GM23248 (cell line): ENCODE measurements around the gene GP9. TPM values are rescaled to one million over a fixed set of nuclear protein-coding genes. Genes with fewer than 3 reads are reported as not detected.

Experiments
- DNase-seq: peaks from one replicate; pipeline ENCODE4 v3.0.0-alpha.2; 2015
- H2AFZ ChIP-seq: fragments of 200-600 bp; sonication (generic); 2 replicates; pipeline ENCODE4 v1.6.1; 2016; ENCODE audit warnings: antibody characterized with exemption
- H3F3A ChIP-seq: fragments of 200-600 bp; sonication (generic); 2 replicates; pipeline ENCODE4 v1.6.1; 2016; ENCODE audit warnings: mild to moderate bottlenecking, antibody characterized with exemption, mixed run types; ENCODE audit not compliant: insufficient read depth
- H3K27ac ChIP-seq: fragments of 200-600 bp; sonication (generic); 2 replicates; pipeline ENCODE4 v1.5.1; 2016; ENCODE audit warnings: mild to moderate bottlenecking
- H3K27me3 ChIP-seq: fragments of 200-600 bp; sonication (generic); replicated peaks from 2 replicates; pipeline ENCODE4 v1.6.1; 2016; ENCODE audit warnings: mild to moderate bottlenecking; ENCODE audit not compliant: insufficient read depth
- H3K36me3 ChIP-seq: fragments of 200-600 bp; sonication (generic); 2 replicates; pipeline ENCODE4 v1.6.1; 2016; ENCODE audit warnings: low read depth, mild to moderate bottlenecking
- H3K4me1 ChIP-seq: fragments of 200-600 bp; sonication (generic); 2 replicates; pipeline ENCODE4 v1.6.1; 2016; ENCODE audit warnings: mild to moderate bottlenecking; ENCODE audit not compliant: insufficient read depth
- H3K4me2 ChIP-seq: fragments of 200-600 bp; sonication (generic); one replicate; pipeline ENCODE4 v1.6.1; 2016; ENCODE audit warnings: mild to moderate bottlenecking; ENCODE audit not compliant: unreplicated experiment
- H3K4me3 ChIP-seq: fragments of 200-600 bp; sonication (generic); 2 replicates; pipeline ENCODE4 v1.5.1; 2016; ENCODE audit warnings: mild to moderate bottlenecking
- H3K79me2 ChIP-seq: fragments of 200-600 bp; sonication (generic); 2 replicates; pipeline ENCODE4 v1.6.1; 2016; ENCODE audit warnings: mild to moderate bottlenecking; ENCODE audit not compliant: insufficient read depth
- H3K9ac ChIP-seq: fragments of 200-600 bp; sonication (generic); 2 replicates; pipeline ENCODE4 v1.6.1; 2016; ENCODE audit warnings: mild to moderate bottlenecking
- H3K9me2 ChIP-seq: fragments of 200-600 bp; sonication (generic); 2 replicates; pipeline ENCODE4 v1.6.1; 2016; ENCODE audit warnings: mixed run types, mild to moderate bottlenecking, moderate library complexity; ENCODE audit not compliant: insufficient read depth
- H3K9me3 ChIP-seq: fragments of 200-600 bp; sonication (generic); one replicate; pipeline ENCODE4 v1.6.1; 2017; ENCODE audit warnings: low read depth
- H4K20me1 ChIP-seq: fragments of 200-600 bp; sonication (generic); 2 replicates; pipeline ENCODE4 v1.6.0; 2016; ENCODE audit not compliant: insufficient read depth
- EZH2 ChIP-seq: fragments of 200-600 bp; sonication (generic); IDR thresholded peaks from 2 replicates; pipeline ENCODE4 v1.6.1; 2018; ENCODE audit warnings: antibody characterized with exemption, mild to moderate bottlenecking; ENCODE audit not compliant: insufficient read depth, poor library complexity, severe bottlenecking
- EZH2phosphoT487 ChIP-seq: fragments of 200-600 bp; sonication (generic); IDR thresholded peaks from 2 replicates; pipeline ENCODE4 v1.6.1; 2018; ENCODE audit warnings: antibody characterized with exemption, moderate library complexity, mild to moderate bottlenecking, low read depth; ENCODE audit not compliant: insufficient read depth
- WGBS, 2 experiments: methylation state at CpG; one replicate each; pipeline ENCODE4 v1.1.6; 2015 to 2017; ENCODE audit warnings: low lambda C conversion rate in 2 of 2, low coverage in 1 of 2; ENCODE audit errors: missing lambda C conversion rate in 2 of 2; 5-methylcytosine and 5-hydroxymethylcytosine counted together
- in situ Hi-C: fragments of 300-500 bp; cut with MboI; formaldehyde crosslinking; loops from 2 replicates; pipeline ENCODE4 v1.15.0; 2020
- polyA plus RNA-seq: library from polyadenylated mRNA; unstranded; fragments of >200 nt; fragmentation: Nextera tagmentation; extraction: Ambion mirVana; gene quantifications from 2 replicates; pipeline ENCODE4 v1.2.1, GENCODE V29; 2016
- total RNA-seq: library from RNA; depleted of rRNA; stranded (reverse); fragments of >200 nt; shearing (Covaris generic); gene quantifications from 2 replicates; pipeline ENCODE4 v1.2.3, GENCODE V29; 2014

Gene GP9
- total and polyA plus RNA-seq, 2 experiments from 2014 or later = not detected

DNA sequence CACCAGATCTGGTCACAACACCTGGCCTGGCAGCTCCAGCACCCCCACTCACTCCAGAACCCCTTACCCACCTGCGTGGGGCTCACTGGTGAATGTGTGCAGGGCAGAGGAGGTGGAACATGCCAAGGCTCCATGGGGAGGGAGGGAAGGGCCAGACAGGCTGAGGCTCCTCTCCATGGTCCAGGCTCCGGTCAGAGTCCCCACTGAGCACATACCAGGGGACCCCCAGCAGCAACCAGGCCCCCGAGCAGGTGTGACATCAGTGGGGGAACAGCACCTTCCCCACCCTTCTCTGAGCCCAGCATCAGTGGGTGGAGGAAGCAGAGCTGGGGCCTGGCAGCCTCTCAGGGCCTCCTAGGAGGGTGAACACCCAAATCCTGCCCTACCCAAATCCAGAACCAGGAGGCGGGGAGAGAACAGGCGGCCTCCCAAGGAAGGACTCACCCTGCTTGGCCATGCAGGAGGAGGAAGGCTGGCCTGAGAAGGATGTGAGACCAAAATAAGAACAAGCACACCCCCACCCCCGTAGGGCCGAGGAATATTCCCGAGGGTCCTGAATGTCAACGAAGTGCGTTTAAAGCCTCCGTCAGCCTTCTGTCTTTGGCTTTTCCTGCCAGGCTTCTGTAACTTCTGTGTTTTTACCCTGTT lies 1.1 kb upstream of the GP9 start:
- H2AFZ ChIP-seq = no peak overlapping the region

GRCh38 chr3:129061023-129061887 lies 676 bp downstream of the GP9 start:
- Histone ChIP-seq H3K79me2 (no peaks in the 10 kb centered on the region), H2AFZ (no peak overlapping the region), H3K9me3 (no peaks in the 10 kb centered on the region), H3K36me3 (no peaks in the 10 kb centered on the region), H3K27me3 (peaks cover 3% of the 10 kb centered on the region; the same call in 1 of the 2 replicates), H3K27ac (no peak overlapping the region), H3F3A (no peaks in the 10 kb centered on the region), H3K4me3 (no peak overlapping the region), H4K20me1 (no peaks in the 10 kb centered on the region), H3K9me2 (no peaks in the 10 kb centered on the region), H3K4me2 (no peak overlapping the region), H3K9ac (no peak overlapping the region), H3K4me1 (no peaks in the 10 kb centered on the region)
- WGBS, 2 experiments = 78 to 79% methylated on average over 19 of the region's 19 CpGs
- no peak for TF ChIP-seq EZH2phosphoT487
- no peak for TF ChIP-seq EZH2
- DNase-seq = no peak
- in situ Hi-C loops = no loop called here

More for the DNA sequence above, 1.1 kb upstream of the GP9 start:
- H3K9me3 ChIP-seq = no peaks in the 10 kb centered on the region
- H3F3A ChIP-seq = no peaks in the 10 kb centered on the region
- H3K27ac ChIP-seq = no peak overlapping the region
- no peak overlapping the region for H3K9ac ChIP-seq
- no peaks in the 10 kb centered on the region for H3K36me3 ChIP-seq
- no peaks in the 10 kb centered on the region for H3K4me1 ChIP-seq
- H3K4me3 ChIP-seq = no peak overlapping the region
- 56 to 60% methylated on average over 10 to 11 of the region's 11 CpGs for WGBS, 2 experiments
- H3K79me2 ChIP-seq = no peaks in the 10 kb centered on the region
- no peak for TF ChIP-seq EZH2phosphoT487
- TF ChIP-seq EZH2 = no peak
- H3K4me2 ChIP-seq = no peak overlapping the region
- no peaks in the 10 kb centered on the region for H4K20me1 ChIP-seq
- H3K27me3 ChIP-seq = peaks cover 3% of the 10 kb centered on the region; the same call in 1 of the 2 replicates
- in situ Hi-C loops = no loop called here
- H3K9me2 ChIP-seq = no peaks in the 10 kb centered on the region
- DNase-seq = no peak

- in situ Hi-C loops = no loop called here
- no peaks in the 10 kb centered on the region for H3K4me1 ChIP-seq
- DNase-seq = no peak
- 0 out of 2 replicates have a peak, but pooled peaks cover 3% of the 10 kb centered on the region for H3K27me3 ChIP-seq
- TF ChIP-seq EZH2phosphoT487 = no peak
- no peak for TF ChIP-seq EZH2
- H3K4me2 ChIP-seq = no peak overlapping the region
- no peak overlapping the region for H3K27ac ChIP-seq
- H3K9me3 ChIP-seq = no peaks in the 10 kb centered on the region
- H3K9me2 ChIP-seq = no peaks in the 10 kb centered on the region
- H3K9ac ChIP-seq = no peak overlapping the region
- no peaks in the 10 kb centered on the region for H3K36me3 ChIP-seq
- H3F3A ChIP-seq = no peaks in the 10 kb centered on the region
- no peaks in the 10 kb centered on the region for H3K79me2 ChIP-seq
- no peak overlapping the region for H2AFZ ChIP-seq
- no peaks in the 10 kb centered on the region for H4K20me1 ChIP-seq
- 78 to 80% methylated on average over 28 to 32 of the region's 32 CpGs for WGBS, 2 experiments
- H3K4me3 ChIP-seq = no peak overlapping the region
Measured at GRCh38 chr3:129061888-129062834, 1.6 kb downstream of the GP9 start.

- Histone ChIP-seq H2AFZ (no peak overlapping the region), H3K36me3 (no peaks in the 10 kb centered on the region), H3K27me3 (0 out of 2 replicates have a peak, but pooled peaks cover 3% of the 10 kb centered on the region), H3K4me1 (no peaks in the 10 kb centered on the region), H3K9me3 (no peaks in the 10 kb centered on the region), H3K9ac (no peak overlapping the region), H3K4me2 (no peak overlapping the region), H3K27ac (no peak overlapping the region), H3K79me2 (no peaks in the 10 kb centered on the region), H3F3A (no peaks in the 10 kb centered on the region), H3K9me2 (no peaks in the 10 kb centered on the region), H3K4me3 (no peak overlapping the region), H4K20me1 (no peaks in the 10 kb centered on the region)
- no peak for DNase-seq
- 76 to 81% methylated on average over 10 of the region's 10 CpGs for WGBS, 2 experiments
- in situ Hi-C loops = no loop called here
- TF ChIP-seq EZH2 (no peak), EZH2phosphoT487 (no peak)
Measured at GRCh38 chr3:129063091-129063640, 2.6 kb downstream of the GP9 start.
